ENCODE data around the gene TTLL9.

- no peak for TF ChIP-seq EZH2 (IDR thresholded peaks at IDR 0.05)
- no peak for TF ChIP-seq POLR2AphosphoS5 (IDR thresholded peaks at IDR 0.05; ENCODE audit: borderline replicate concordance, low read depth, low read length)
These were observed 106.6 kb downstream of the TTLL9 start for GRCh38 chr20:31977080-31977479.

Data from SK-N-MC (cell line).